Bronchial epithelial cell (primary cell): ENCODE measurements around the gene PIEZO1. TPM values are rescaled to one million over a fixed set of nuclear protein-coding genes. Genes with fewer than 3 reads are reported as not detected.
A peak's percentile ranks its signal among the peaks of the same experiment; 100 is the strongest.

ENCODE experiments used
- DNase-seq: peaks from one replicate; pipeline ENCODE4 v3.0.0-alpha.2; 2010; ENCODE audit warnings: low read depth
- FAIRE-seq: peaks from 2 replicates; lab custom pipeline; 2011; peaks lifted over from hg19 to GRCh38; lab: Jason Lieb, UNC
- H3K27me3 ChIP-seq: 2 replicates; pipeline ENCODE4 v1.5.1; 2011; ENCODE audit warnings: low read length; ENCODE audit not compliant: control insufficient read depth, insufficient read depth
- H3K36me3 ChIP-seq: 2 replicates; pipeline ENCODE4 v1.5.1; 2011; ENCODE audit warnings: low read length; ENCODE audit not compliant: control insufficient read depth, insufficient read depth
- H3K4me3 ChIP-seq: 2 replicates; pipeline ENCODE4 v1.5.1; 2011; ENCODE audit warnings: mild to moderate bottlenecking, low read depth, low read length, control low read depth
- CTCF ChIP-seq: IDR thresholded peaks from 2 replicates; pipeline ENCODE4 v1.5.1; 2011; ENCODE audit warnings: mild to moderate bottlenecking, moderate library complexity, low read length, control low read depth, inconsistent platforms; ENCODE audit not compliant: insufficient read depth, severe bottlenecking
- total RNA-seq: library from RNA; depleted of rRNA; stranded (reverse); fragments of >200 nt; gene quantifications from 2 replicates; pipeline ENCODE4 v1.2.1, GENCODE V29; 2014

The PIEZO1 gene
- total RNA-seq, 1 donor from 2014 or later = 98.2 TPM

GRCh38 chr16:88686439-88687253 is 98.4 kb downstream of the PIEZO1 start, which contains the start of gene SNAI3:
SNAI3 (minus strand) TSS chr16:88686507; CDS start chr16:88686406, 101 bp downstream.
- no peak for FAIRE-seq
- Histone ChIP-seq H3K27me3 (peaks cover 3% of the 10 kb centered on the region), H3K4me3 (peak within 1 kb of the TSS; percentile 49), H3K36me3 (no peaks in the 10 kb centered on the region)
- peak; percentile 52 for DNase-seq
- TF ChIP-seq CTCF = no peak

DNA sequence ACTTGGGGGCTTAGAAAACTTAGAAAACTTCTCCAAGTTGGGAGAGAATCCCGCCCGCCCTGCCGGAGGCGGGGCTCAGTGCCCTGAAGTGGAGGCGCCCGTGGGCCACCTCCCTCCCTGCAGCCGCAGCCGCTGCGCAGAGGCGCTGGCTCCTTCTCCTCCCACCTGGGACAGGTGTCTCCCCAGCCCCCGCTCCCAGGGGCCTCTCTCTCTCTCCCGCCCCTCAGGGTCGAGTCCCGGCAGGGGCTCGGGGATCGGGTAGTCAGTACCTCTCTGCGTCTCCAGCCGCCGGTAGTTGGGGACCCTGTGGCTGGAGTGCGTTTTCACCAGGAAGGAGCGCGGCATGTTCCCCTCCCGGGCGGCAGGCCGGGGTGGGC is 99.0 kb downstream of the PIEZO1 start:
- Histone ChIP-seq H3K36me3 (no peaks in the 10 kb centered on the region), H3K4me3 (peak overlapping the region; percentile 49), H3K27me3 (peaks cover 4% of the 10 kb centered on the region)
- FAIRE-seq (no peak), DNase-seq (no peak)
- no peak for TF ChIP-seq CTCF

DNA sequence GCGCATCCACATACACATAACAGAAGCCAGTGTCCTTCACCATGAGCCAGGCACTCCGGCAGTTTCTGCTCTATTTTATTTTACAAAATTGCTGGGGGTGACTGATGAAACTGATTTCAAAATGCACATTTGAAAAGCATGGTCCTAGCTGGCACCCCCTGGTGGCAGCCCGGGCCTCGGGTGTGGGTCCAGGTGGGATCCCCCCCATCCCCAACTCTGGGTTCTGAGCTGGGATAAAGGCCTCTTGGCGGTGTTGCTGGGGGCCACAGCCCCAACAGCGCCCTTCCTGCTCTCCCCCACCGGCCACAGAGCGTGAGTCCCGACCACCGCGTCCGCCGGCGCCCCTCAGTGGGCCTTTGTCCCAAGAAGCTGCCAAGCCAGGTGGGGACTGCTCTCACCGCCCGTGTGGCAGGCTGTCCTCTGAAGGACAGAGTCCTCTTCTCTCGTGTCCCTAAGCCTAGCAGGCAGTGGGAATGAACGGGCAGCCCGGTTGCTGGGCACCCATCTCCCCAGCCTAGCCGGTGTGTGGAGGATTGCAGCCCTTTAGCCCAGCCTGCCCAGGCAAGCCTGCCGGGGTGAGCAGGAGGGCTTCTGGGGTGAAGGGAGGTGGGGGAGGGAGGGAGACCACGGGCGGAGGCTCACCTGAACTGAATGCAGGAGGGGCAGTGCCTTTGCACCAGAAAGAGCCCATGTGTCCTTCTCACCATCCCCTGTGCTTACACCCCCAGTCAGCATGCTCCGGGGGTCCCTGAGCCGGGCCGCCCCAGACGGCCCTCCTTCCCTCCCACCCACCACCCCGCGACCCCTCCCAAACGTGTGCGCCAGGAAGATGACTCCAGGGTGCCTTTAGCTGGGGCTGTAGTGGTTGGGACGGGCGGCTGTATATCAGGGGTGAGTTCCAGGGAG is 99.6 kb downstream of the PIEZO1 start:
- FAIRE-seq (no peak), DNase-seq (peak; percentile 59)
- Histone ChIP-seq H3K27me3 (peaks cover 4% of the 10 kb centered on the region), H3K36me3 (no peaks in the 10 kb centered on the region), H3K4me3 (peak overlapping the region; percentile 49)
- TF ChIP-seq CTCF = peak; percentile 84

- H3K36me3 ChIP-seq = no peaks in the 10 kb centered on the region
- peaks cover 4% of the 10 kb centered on the region for H3K27me3 ChIP-seq
- no peak for DNase-seq
- no peak overlapping the region for H3K4me3 ChIP-seq
- TF ChIP-seq CTCF = no peak
- no peak for FAIRE-seq
Measured at GRCh38 chr16:88684569-88685155, 100.4 kb downstream of the PIEZO1 start.

DNA sequence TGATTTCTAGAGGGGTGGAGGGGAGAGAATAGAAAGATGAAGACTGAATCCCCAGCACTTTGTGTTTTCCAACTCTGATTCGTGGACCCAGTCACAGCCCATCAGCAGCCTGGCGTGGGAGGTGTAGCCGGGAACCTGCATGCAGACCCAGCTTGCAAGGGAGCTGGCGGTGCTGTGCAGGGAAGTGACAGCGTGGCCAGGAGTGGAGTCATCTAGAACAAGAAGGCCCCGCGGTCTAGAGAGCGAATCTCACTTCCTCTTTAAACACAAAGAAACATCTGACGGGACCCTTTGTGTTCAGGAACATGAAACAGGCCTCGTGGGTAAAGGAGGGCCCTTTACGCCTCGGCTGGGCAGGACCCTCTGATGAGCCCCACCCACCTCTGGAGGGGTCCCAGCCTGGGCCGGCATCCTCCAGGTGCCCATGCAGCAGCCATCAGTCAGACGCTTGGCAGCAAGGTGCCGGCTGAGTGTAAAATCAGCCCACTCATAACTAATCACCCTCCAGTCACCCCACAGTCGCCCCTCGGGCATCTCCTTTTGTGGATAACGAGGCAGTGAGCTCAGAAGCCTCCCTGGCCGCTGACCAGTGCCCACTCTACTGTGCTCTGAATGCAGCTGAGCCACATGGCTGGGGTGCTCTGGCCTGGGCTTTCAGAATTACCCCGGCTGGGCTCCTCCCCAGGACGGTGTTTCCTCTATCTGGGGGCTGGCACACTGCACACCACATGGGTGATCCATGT is 103.1 kb downstream of the PIEZO1 start:
- no peak overlapping the region for H3K4me3 ChIP-seq
- DNase-seq = no peak

More for the DNA sequence above, 103.1 kb downstream of the PIEZO1 start:
- FAIRE-seq = no peak
- Histone ChIP-seq H3K36me3 (no peaks in the 10 kb centered on the region), H3K27me3 (peaks cover 10% of the 10 kb centered on the region)
- no peak for TF ChIP-seq CTCF
